HepG2 (cell line): ENCODE measurements around the gene CEACAM5. TPM values are rescaled to one million over a fixed set of nuclear protein-coding genes. Genes with fewer than 3 reads are reported as not detected.

Experiments
- ATAC-seq: fragments of 200-7000 bp; cut with Tn5 transposase; 3 replicates; pipeline ENCODE4 v1.9.1; 2020; ENCODE audit warnings: mild to moderate bottlenecking, moderate library complexity
- BruUV-seq: library from RNA; stranded (reverse); fragments of 400-500 nt; replicated peaks from 2 replicates; lab custom pipeline; 2021; lab: Mats Ljungman, UMichigan
- CTCF ChIA-PET: fragments of 300-600 bp; formaldehyde crosslinking; extraction: SDS; loops from one replicate; lab custom pipeline; 2021; ENCODE audit warnings: low total read pairs, inconsistent platforms, low intra/inter-chr PET ratio; lab: Yijun Ruan, JAX
- POLR2A ChIA-PET: fragments of 350-600 bp; sonication (Branson Sonifier 250); formaldehyde crosslinking; loops from one replicate; lab custom pipeline; 2020; ENCODE audit warnings: antibody characterized with exemption, inconsistent platforms; lab: Yijun Ruan, JAX
- DNase-seq: peaks from one replicate; pipeline ENCODE4 v3.0.0-alpha.2; 2015; ENCODE audit warnings: low spot score
- FAIRE-seq: peaks from 3 replicates; lab custom pipeline; 2011; peaks lifted over from hg19 to GRCh38; lab: Jason Lieb, UNC
- H2AFZ ChIP-seq: one replicate; pipeline ENCODE4 v1.6.1; 2011; ENCODE audit warnings: low read length, inconsistent platforms
- H3K27ac ChIP-seq: fragments of 300-600 bp; 3 replicates; pipeline ENCODE4 v1.8.0; 2011; ENCODE audit warnings: mixed run types, mild to moderate bottlenecking, mixed read lengths, low read length, inconsistent platforms; ENCODE audit not compliant: insufficient read depth; ENCODE audit errors: extremely low read length
- H3K27me3 ChIP-seq, 2 experiments: fragments of 200-600 bp in 1 of 2; 2 replicates in 1 of 2; 3 replicates in 1 of 2; pipeline versions ENCODE4 v1.6.0 to v1.8.0; 2011; ENCODE audit warnings: low read length in 2 of 2, mild to moderate bottlenecking in 2 of 2, moderate library complexity in 2 of 2, inconsistent platforms in 1 of 2; ENCODE audit not compliant: insufficient read depth in 2 of 2, control insufficient read depth in 1 of 2
- H3K36me3 ChIP-seq, 2 experiments: fragments of 200-600 bp in 1 of 2; replicated peaks in 1 of 2; 2 replicates in 1 of 2; 3 replicates in 1 of 2; pipeline versions ENCODE4 v1.5.1 to v1.8.0; 2011; ENCODE audit warnings: low read length in 2 of 2, inconsistent platforms in 1 of 2; ENCODE audit not compliant: insufficient read depth in 2 of 2, control insufficient read depth in 1 of 2
- H3K4me1 ChIP-seq: 2 replicates; pipeline ENCODE4 v1.5.1; 2012; ENCODE audit warnings: low read length, inconsistent platforms; ENCODE audit not compliant: insufficient read depth
- H3K4me2 ChIP-seq: 2 replicates; pipeline ENCODE4 v1.6.0; 2011; ENCODE audit warnings: low read depth, low read length, inconsistent platforms
- H3K4me3 ChIP-seq, 3 experiments: fragments of 200-600 bp in 1 of 3; sonication (generic), shearing (Covaris generic) in 1 of 3; replicated peaks in 1 of 3; 2 replicates each; pipeline ENCODE4 v1.5.1; 2011 to 2016; ENCODE audit warnings: low read length in 3 of 3, inconsistent platforms in 2 of 3, low read depth in 2 of 3, mild to moderate bottlenecking in 2 of 3, control low read depth in 1 of 3, mixed read lengths in 1 of 3; ENCODE audit not compliant: insufficient read depth in 1 of 3
- H3K79me2 ChIP-seq: one replicate; pipeline ENCODE4 v1.6.1; 2011; ENCODE audit warnings: low read length, inconsistent platforms; ENCODE audit not compliant: insufficient read depth
- H3K9ac ChIP-seq: 2 replicates; pipeline ENCODE4 v1.6.0; 2011; ENCODE audit warnings: mild to moderate bottlenecking, low read depth, low read length, inconsistent platforms; ENCODE audit not compliant: insufficient read depth
- H3K9me3 ChIP-seq: 2 replicates; pipeline ENCODE4 v1.5.1; 2012; ENCODE audit warnings: mild to moderate bottlenecking, low read length
- H4K20me1 ChIP-seq: 2 replicates; pipeline ENCODE4 v1.6.0; 2011; ENCODE audit warnings: inconsistent platforms, mild to moderate bottlenecking, low read length, moderate library complexity; ENCODE audit not compliant: insufficient read depth
- BCL6 ChIP-seq: IDR thresholded peaks from 2 replicates; pipeline ENCODE4 v1.6.1; 2016; ENCODE audit warnings: missing genetic modification reagents, missing compliant biosample characterization
- FOXC1 ChIP-seq: sonication (generic); formaldehyde crosslinking; IDR thresholded peaks from 2 replicates; pipeline ENCODE4 v1.8.0; 2022; ENCODE audit warnings: mild to moderate bottlenecking, missing genetic modification reagents, borderline replicate concordance
- HMGXB4 ChIP-seq, 2 experiments: sonication (generic) in 1 of 2; formaldehyde crosslinking in 1 of 2; IDR thresholded peaks; 2 replicates each; pipeline versions ENCODE4 v1.4.0 to v1.6.1; 2018 to 2020; ENCODE audit warnings: missing genetic modification reagents in 2 of 2, borderline replicate concordance in 1 of 2, low read depth in 1 of 2, mild to moderate bottlenecking in 1 of 2, missing biosample characterization in 1 of 2
- NR3C1 ChIP-seq: sonication (generic); formaldehyde crosslinking; IDR thresholded peaks from 2 replicates; pipeline ENCODE4 v1.4.0; 2020; ENCODE audit warnings: missing genetic modification reagents
- SALL1 ChIP-seq: sonication (generic); formaldehyde crosslinking; IDR thresholded peaks from 2 replicates; pipeline ENCODE4 v1.8.0; 2022; ENCODE audit warnings: mild to moderate bottlenecking, missing genetic modification reagents
- ZNF331 ChIP-seq: sonication (generic); formaldehyde crosslinking; IDR thresholded peaks from 2 replicates; pipeline ENCODE4 v1.4.0; 2020; ENCODE audit warnings: missing genetic modification reagents
- ZNF704 ChIP-seq: sonication (generic); formaldehyde crosslinking; IDR thresholded peaks from 2 replicates; pipeline ENCODE4 v1.8.1; 2023; ENCODE audit warnings: mild to moderate bottlenecking, inconsistent platforms, moderate library complexity, missing genetic modification reagents, borderline replicate concordance
- WGBS: methylation state at CpG from one replicate; pipeline ENCODE4 v1.1.6; 2017; ENCODE audit warnings: low lambda C conversion rate; 5-methylcytosine and 5-hydroxymethylcytosine counted together
- in situ Hi-C: cut with HindIII; loops from 2 replicates; pipeline ENCODE4 v1.10.0; 2017; ENCODE audit warnings: low pct_unique_long_range_greater_than_20kb; ENCODE audit not compliant: extremely low pct_ligation_motif_present
- intact Hi-C: fragments of 100-400 bp; cut with micrococcal nuclease; formaldehyde crosslinking; loops from one replicate; pipeline ENCODE4 v1.10.0; 2022; ENCODE audit not compliant: unreplicated experiment
- polyA plus RNA-seq, 8 experiments: library from polyadenylated mRNA; depleted of rRNA in 3 of 8; stranded (reverse) in 7 of 8; unstranded in 1 of 8; fragments of >200 nt; fragmentation: Illumina TruSeq in 4 of 8; extraction: Trizol in 4 of 8; gene quantifications; 2 replicates each; pipeline versions ENCODE4 v1.2.1 to v1.2.3, GENCODE V29; 2011 to 2016; ENCODE audit warnings: low read depth in 4 of 8, missing spikeins in 1 of 8, mixed read lengths in 1 of 8; ENCODE audit not compliant: insufficient read depth in 1 of 8
- total RNA-seq, 5 experiments: library from RNA; depleted of rRNA; stranded (reverse); fragments of >200 nt; fragmentation: Illumina TruSeq; extraction: Trizol; gene quantifications; 2 replicates each; pipeline ENCODE4 v1.2.3, GENCODE V29; 2016; ENCODE audit warnings: low read depth in 1 of 5

CEACAM5 gene
- total and polyA plus RNA-seq, 2 of the 13 experiments (the other 11 are each of a cell fraction or from before 2014, with no cell fraction given): not detected

GRCh38 chr19:41745756-41746155 is 37.3 kb downstream of the CEACAM5 start:
- no peak overlapping the region for H3K4me3 ChIP-seq
- no peak for FAIRE-seq
- in situ Hi-C loops: no loop called here

More at GRCh38 chr19:41745756-41746155, 37.3 kb downstream of the CEACAM5 start:
- Histone ChIP-seq H3K79me2 (no peaks in the 10 kb centered on the region), H3K36me3 (no peaks in the 10 kb centered on the region)
- ATAC-seq: no peak
- DNase-seq: no peak
- TF ChIP-seq SALL1 (CRISPR knock-in tag): no peak
- TF ChIP-seq ZNF331: no peak
- no peak for TF ChIP-seq BCL6
- TF ChIP-seq NR3C1: no peak
- TF ChIP-seq HMGXB4 (CRISPR knock-in tag; IDR thresholded peaks at IDR 0.05; ENCODE audit: borderline replicate concordance in 1 of 2, low read depth in 1 of 2): no peak
- TF ChIP-seq FOXC1 (CRISPR knock-in tag): no peak
- TF ChIP-seq ZNF704 (CRISPR knock-in tag): no peak
- TF ChIP-seq, all 625 proteins: peak for 0
- Histone ChIP-seq H3K27me3 (peaks cover 0 to 25% of the 10 kb centered on the region in 2 experiments; a peak in 2 of 5 replicates), H4K20me1 (no peaks in the 10 kb centered on the region), H3K27ac (no peak overlapping the region), H3K4me1 (no peaks in the 10 kb centered on the region), H3K9me3 (no peaks in the 10 kb centered on the region), H2AFZ (no peak overlapping the region), H3K9ac (no peak overlapping the region), H3K4me2 (no peak overlapping the region)
- 15% methylated on average over 5 of the region's 5 CpGs for WGBS
- ChIA-PET POLR2A (no interaction called here), CTCF (interaction anchor here (1.8 kb wide), 1 partner anchor 39 kb away, joined by 12 read pairs; no protein-coding TSS in a partner anchor)
- intact Hi-C loops: loop anchor here (2.0 kb wide), 1 partner anchor 39 kb away; no protein-coding TSS in a partner anchor
- BruUV-seq: no TSS peak
